22Rv1 (cell line): ENCODE data around the gene HBP1.

Source experiments
- CTCF ChIP-seq: fragments of 450-650 bp; IDR thresholded peaks from 2 replicates; pipeline ENCODE4 v1.5.1; 2017; ENCODE audit warnings: mild to moderate bottlenecking
- ZFX ChIP-seq: fragments of 450-650 bp; IDR thresholded peaks from 2 replicates; pipeline ENCODE4 v1.6.1; 2017; ENCODE audit warnings: antibody characterized with exemption, borderline replicate concordance

- no peak for TF ChIP-seq CTCF
- TF ChIP-seq ZFX = no peak
These were observed 16.8 kb upstream of the HBP1 start for GRCh38 chr7:107152011-107152410.
